GM12891 (cell line): ENCODE results near the gene CRB2.

ENCODE experiments used
- POLR2A ChIP-seq: IDR thresholded peaks from 2 replicates; pipeline ENCODE4 v1.6.1; 2011; ENCODE audit warnings: low read depth, low read length, control low read depth
- POLR2AphosphoS5 ChIP-seq: IDR thresholded peaks from 2 replicates; pipeline ENCODE4 v1.6.1; 2011; ENCODE audit warnings: low read depth, low read length, control low read depth
- POU2F2 ChIP-seq: IDR thresholded peaks from 2 replicates; pipeline ENCODE4 v1.6.1; 2011; ENCODE audit warnings: low read depth, mild to moderate bottlenecking, control low read depth, low read length, moderate library complexity
- SPI1 ChIP-seq: IDR thresholded peaks from 2 replicates; pipeline ENCODE4 v1.6.1; 2011; ENCODE audit warnings: low read depth, low read length, control low read depth
- TAF1 ChIP-seq: IDR thresholded peaks from 2 replicates; pipeline ENCODE4 v1.6.1; 2011; ENCODE audit warnings: low read depth, low read length, control low read depth

GRCh38 chr9:123421801-123422455, 65.9 kb downstream of the CRB2 start:
- TF ChIP-seq POLR2AphosphoS5 (no peak), TAF1 (no peak), POLR2A (no peak), POU2F2 (no peak), SPI1 (no peak)
